UCSD-AML1 (cell line): ENCODE results near the gene ALDH4A1.
"Not testable (repeated sequence)": the region's sequence is repeated elsewhere in the genome, so short reads cannot be mapped to it uniquely, and the experiment has no call there.

Experiments
- DNase-seq: peaks from one replicate; lab custom pipeline; 2025; ENCODE audit not compliant: unreplicated experiment; lab: John Stamatoyannopoulos, UW

Gene ALDH4A1

DNA sequence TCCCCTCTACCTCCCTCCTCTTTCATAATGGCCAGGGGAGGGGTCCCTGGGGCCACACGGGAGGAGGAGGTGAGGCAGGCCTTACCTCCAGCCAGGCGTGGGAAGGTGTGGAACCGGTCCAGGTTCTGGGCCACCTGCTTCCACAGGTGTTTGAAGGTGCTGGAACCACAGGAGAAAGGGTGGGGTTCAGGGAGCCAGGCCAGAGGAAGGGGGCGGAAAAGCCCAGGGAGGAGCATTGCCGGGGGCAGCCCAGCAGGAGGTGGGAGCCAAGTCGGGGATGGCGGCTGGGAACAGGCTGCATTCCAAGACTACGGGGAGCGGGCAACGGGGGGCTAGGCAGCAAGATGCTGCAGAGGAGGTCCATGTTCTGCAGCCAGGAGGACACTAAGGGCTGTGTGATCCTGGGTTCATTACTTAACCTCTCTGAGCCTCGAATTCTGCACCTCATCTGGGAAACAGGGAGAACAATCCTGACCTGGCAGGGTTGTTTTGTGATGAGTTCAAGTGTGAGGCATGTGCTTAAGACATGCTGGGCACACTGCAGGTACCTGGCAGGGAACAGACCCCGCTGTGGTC lies 23.1 kb downstream of the ALDH4A1 start:
- DNase-seq: no peak

- no peak for DNase-seq
Measured at GRCh38 chr1:18878538-18879214, 23.7 kb downstream of the ALDH4A1 start.

DNA sequence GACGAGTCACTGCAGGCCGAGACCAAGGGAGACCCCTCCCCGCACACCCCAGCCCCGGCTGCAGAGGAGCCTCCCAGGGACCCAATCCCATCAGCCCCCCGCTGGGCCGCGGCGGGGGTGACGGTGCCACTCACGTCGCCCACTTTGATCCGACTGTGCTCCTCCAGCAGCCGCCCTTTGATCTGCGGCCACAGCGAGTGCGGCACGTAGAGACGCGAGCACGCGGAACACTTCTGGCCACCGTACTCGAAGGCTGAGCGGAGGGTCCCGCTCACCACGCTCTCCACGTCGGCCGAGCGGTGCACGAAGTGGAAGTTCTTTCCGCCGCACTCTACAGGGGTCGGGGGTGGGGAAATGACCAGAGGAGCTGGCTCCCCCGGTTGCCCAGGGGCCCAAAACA lies 25.1 kb downstream of the ALDH4A1 start:
- no peak for DNase-seq

- DNase-seq: no peak
Measured at GRCh38 chr1:18876210-18876609, 26.1 kb downstream of the ALDH4A1 start.

GRCh38 chr1:18875796-18876128 lies 26.6 kb downstream of the ALDH4A1 start:
- no peak for DNase-seq

DNA sequence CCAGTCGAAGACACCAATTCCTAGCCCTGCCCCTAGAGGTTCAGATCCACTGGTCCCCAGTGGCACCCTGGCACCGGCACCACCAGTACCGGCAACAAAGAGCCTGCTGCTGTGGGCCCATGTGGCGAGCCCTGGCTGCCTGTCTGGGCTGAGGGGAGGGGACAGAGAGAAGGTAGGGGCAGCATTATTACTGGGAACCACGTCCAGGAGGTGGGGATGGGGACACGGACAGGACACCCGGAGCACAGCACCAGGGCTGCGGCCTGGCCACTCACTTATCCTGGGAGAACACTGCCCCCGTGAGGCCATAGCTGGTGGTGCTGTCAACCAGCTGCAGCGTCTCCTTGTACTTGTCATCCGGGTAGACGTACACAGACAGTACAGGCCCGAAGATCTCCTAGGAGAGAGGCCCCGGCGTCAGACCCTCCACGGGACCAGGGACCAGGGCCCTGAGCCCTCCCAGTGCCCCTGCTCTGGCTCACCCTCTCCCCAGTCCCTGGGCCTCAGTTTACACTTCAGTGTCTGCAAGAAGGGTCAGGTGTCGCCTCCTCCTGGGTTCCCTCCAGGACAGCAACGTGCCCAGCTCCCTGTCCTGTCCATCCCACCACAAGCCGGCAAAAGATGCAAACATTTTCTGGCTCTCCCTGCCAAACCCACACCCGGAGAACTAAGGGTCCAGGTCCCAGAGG lies 27.1 kb downstream of the ALDH4A1 start:
- DNase-seq: peak; percentile 69

GRCh38 chr1:18874600-18874999 lies 27.8 kb downstream of the ALDH4A1 start:
- DNase-seq: no peak

DNA sequence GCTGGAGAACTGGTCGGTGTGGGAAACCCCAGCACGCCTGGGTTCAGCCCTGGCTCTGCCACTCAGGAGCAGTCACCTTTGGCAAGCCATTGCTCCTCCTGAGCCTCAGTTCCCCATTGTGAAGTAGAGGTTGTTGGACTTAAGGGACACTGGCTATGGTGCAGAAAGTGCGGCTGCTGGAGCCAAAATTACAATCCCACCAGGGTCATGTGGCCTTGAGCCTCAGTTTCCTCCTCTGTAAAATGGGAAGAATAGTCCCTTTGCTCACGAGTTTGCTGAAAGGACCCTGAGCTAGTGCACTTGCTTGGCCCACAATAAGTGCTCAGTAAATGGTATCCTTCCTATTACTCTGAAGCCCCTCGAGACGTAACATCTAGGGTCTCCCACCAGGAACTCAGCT lies 28.3 kb downstream of the ALDH4A1 start:
- DNase-seq: no peak

DNA sequence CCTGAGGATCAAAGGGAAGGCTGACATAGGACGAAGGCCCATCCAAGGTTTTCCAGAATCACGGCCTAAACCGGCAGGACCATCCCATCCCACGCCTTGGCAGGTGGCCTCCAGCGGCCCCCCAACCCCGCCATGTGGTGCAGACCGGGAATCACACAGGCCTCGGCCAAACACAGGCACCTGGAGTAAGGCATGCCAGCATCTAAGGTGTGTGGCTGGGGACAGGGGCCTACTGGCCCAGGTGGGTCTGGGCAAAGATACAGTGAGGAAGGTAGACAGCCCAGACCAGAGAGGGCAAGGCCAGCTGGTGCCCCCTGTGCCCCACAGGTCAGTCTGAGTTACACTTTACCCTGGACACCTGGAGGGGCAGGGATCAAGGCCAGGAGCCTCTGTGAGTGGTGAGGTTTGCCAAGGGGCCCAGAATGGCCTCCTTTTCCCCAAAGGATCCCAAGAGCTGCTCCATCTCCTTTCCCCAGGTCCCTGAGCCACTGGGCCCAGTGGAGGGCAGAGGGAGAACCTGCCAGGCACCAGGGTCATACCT lies 30.2 kb downstream of the ALDH4A1 start:
- DNase-seq: no peak

- DNase-seq: no peak
Measured at GRCh38 chr1:18871401-18872070, 30.8 kb downstream of the ALDH4A1 start.

- DNase-seq: no peak
Measured at GRCh38 chr1:18870957-18871356, 31.4 kb downstream of the ALDH4A1 start.

GRCh38 chr1:18870595-18870865 lies 31.8 kb downstream of the ALDH4A1 start:
- DNase-seq: not testable (repeated sequence)

DNA sequence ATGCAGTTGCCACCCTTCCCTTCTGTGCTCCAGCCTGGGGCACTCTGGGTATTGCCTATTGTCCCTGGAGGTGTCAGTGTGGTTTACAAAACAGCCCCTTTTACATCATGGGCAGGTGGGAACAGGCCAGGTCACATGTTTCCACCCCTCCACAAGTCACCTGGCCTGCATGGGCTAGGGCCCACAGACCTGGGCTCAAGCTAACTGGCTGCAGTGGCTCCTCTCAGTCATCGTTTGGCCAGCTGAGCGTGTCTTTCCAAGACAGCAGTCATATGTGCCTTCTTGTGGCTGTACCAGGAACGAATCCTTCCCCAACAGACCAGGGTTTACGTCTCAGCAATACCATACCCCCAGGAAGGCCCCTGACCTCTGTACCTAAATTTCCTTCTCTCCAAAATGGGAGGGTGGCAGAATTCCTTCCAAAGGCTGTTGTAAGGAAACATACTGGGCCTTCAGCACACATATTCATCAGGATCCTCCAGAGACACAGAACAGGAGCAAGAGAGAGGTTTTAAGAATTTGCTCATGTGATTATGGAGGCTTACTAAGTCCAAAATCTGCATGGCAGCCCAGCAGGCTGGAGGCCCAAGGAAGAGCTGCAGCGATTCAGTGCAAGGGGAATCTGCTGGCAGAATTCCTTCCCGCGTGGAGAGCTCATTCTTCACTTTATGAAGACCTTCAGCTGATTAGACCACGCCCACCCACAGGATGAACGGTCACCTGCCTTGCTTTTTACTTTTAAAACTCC lies 32.3 kb downstream of the ALDH4A1 start:
- DNase-seq: no peak

DNA sequence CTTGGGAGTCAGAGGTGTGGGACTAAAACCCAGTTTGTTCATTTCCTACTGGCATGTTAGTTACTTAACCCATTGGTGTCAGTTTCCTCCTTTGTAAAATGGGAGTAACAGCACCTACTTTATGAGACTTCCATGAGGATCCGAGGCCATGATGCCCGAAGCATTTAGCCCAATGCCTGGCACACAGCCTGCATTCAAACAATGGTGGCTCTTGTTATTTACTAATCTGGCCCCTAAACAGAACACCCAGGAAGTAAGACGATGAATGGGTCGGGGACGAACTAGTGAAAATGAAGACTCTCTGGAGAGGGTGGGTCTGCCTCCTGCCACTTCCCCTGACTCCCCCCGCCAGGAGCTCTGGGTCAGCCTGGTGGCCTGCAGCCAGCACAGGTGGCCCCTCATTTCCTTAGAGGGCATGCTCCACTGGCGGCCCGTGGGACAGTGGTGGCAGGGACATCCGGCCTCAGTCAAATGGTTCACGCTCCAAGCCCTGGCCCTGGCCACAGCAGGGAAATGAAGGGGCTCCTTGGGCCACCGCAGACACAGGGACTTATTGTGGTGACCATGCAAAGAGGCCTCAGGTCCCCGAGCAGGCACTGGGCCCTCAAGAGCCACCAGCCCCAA lies 33.4 kb downstream of the ALDH4A1 start:
- DNase-seq: no peak

- DNase-seq: no peak
Measured at GRCh38 chr1:18868354-18868753, 34.0 kb downstream of the ALDH4A1 start.

- no peak for DNase-seq
Measured at GRCh38 chr1:18866846-18867245, 35.5 kb downstream of the ALDH4A1 start.

DNA sequence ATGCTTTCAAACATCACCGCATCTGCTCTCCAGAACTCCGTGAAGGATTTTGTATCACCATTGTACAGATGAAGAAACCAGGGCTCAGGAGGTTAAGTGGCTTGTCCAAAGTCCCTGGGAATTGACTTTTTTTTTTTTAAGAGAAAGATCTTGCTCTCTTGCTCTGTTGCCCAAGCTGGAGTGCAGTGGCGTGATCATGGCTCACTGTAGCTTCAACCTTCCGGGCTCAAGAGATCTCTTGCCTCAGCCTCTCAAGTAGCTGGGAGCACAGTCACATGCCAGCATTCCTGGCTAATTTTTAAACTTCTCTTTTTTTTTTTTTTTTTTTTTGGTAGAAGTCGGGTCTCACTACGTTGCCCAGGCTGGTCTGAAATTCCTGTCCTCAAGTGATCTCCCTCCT lies 36.0 kb downstream of the ALDH4A1 start:
- no peak for DNase-seq

DNA sequence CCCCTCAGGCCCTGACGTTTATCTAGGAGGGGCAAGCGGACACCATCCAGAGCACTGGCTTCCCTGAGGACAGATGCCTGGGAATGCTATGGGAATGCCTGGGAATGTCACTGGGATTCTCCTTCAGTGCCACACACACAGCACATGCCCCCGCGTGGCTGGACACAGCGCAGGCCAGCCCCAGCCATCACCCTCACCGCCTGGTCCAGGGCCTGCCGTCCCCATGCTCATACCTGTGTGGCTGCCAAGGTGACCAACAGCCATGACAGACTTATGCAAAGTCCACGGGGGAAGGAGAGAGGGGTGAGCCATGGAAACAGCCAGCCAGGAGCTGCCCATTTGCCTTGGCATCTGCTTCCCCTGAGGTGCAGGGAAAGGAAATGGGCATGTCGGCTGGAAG lies 37.2 kb downstream of the ALDH4A1 start:
- DNase-seq: no peak

- no peak for DNase-seq
Measured at GRCh38 chr1:18861590-18861989, 40.8 kb downstream of the ALDH4A1 start.

GRCh38 chr1:18861082-18861481 lies 41.3 kb downstream of the ALDH4A1 start:
- no peak for DNase-seq

GRCh38 chr1:18859560-18859959 lies 42.8 kb downstream of the ALDH4A1 start, which contains the start of gene TAS1R2:
TAS1R2 (minus strand) TSS chr1:18859660; CDS start chr1:18859660, 0 bp downstream.
- no peak for DNase-seq
